ENCODE results near the gene TPP2.

DNA sequence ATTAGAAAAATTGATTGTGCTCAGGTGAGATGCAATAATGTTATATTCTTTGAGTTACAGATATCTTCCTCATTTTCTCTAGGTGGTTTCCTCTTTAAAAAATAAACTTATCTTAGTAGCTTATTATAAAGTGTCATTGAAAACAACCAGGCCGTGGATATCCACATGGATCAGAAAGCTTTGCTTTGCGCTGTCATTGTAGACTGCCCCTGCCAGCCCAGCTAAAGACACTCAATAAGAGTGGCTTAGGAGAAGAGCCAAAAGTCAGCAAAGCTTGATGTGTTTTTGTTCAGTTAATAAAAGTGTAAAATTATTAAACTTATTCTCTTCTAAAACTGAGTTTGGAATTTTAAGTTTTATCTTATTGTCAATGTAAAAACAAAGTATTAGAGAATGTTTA lies 34.4 kb downstream of the TPP2 start:
- TF ChIP-seq, protein P1, sequence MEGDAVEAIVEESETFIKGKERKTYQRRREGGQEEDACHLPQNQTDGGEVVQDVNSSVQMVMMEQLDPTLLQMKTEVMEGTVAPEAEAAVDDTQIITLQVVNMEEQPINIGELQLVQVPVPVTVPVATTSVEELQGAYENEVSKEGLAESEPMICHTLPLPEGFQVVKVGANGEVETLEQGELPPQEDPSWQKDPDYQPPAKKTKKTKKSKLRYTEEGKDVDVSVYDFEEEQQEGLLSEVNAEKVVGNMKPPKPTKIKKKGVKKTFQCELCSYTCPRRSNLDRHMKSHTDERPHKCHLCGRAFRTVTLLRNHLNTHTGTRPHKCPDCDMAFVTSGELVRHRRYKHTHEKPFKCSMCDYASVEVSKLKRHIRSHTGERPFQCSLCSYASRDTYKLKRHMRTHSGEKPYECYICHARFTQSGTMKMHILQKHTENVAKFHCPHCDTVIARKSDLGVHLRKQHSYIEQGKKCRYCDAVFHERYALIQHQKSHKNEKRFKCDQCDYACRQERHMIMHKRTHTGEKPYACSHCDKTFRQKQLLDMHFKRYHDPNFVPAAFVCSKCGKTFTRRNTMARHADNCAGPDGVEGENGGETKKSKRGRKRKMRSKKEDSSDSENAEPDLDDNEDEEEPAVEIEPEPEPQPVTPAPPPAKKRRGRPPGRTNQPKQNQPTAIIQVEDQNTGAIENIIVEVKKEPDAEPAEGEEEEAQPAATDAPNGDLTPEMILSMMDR (IDR thresholded peaks at IDR 0.05; ENCODE audit: insufficient read depth, low read depth, low read length) = no peak
- no peak for TF ChIP-seq EZH2 (IDR thresholded peaks at IDR 0.05; ENCODE audit: insufficient read depth, low read length)

Data from astrocyte (in vitro differentiated cells and primary cell).